GM19328 (cell line): Measurements from ENCODE around the gene PLPP4.

ENCODE experiments used
- ATAC-seq: cut with Tn5 transposase; IDR thresholded peaks from one replicate; pipeline ENCODE4 v1.9.1; 2021; ENCODE audit warnings: mild to moderate bottlenecking, moderate library complexity; ENCODE audit not compliant: unreplicated experiment

The PLPP4 gene

GRCh38 chr10:120572307-120572706 is 115.3 kb downstream of the PLPP4 start:
- ATAC-seq: no peak

GRCh38 chr10:120573355-120573754 is 116.3 kb downstream of the PLPP4 start:
- ATAC-seq: no peak

DNA sequence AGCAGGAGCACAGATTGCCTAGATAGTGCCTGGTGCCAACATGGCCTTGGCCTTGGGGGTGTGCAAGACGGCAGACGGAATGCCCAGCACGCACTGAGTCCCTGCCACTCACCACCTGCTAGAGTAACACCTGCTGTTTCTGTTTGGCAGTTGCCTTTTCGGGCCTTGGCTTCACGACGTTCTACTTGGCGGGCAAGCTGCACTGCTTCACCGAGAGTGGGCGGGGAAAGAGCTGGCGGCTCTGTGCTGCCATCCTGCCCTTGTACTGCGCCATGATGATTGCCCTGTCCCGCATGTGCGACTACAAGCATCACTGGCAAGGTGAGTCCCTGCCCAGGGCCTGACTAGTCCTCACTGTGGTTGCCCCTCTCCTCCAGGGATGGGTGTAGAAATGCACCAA is 118.0 kb downstream of the PLPP4 start:
- no peak for ATAC-seq

DNA sequence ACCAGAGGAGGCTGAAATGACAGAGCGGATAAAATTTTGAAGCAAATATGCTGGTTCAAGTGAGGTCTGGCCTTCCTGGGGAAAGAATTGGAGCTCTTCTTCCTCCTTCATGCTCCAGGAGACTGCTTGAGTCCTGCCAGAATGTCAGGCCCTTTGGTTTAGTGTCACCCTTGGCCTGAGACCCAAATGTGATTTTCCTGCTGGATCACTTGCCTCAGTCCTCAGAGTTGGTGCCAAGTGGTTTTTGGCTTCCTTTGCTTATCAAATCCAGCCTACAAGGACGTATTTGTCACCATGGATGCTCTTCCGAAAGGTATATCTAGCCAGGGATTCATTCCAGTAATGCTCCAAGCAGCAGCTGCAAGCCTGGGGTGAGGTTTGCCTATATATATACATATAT is 118.4 kb downstream of the PLPP4 start:
- ATAC-seq: no peak

DNA sequence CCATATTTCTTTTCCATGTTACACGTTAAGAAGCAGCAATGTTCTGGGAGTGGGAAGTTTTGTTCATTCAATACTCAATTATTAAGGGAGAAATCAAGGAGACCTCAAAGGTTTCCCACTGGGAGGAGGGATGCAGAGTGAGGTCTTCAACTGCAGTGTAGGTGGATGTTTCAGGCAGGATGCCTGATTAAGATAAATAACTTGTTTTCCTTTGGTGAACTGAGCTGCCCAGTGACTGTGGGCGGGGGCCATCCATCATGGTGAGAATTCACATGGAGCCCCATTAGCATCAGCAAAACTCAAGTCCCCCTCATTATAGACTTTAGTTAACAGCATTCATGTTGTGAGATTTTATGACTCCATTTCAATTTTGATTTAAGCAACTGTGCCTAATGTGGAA is 121.1 kb downstream of the PLPP4 start:
- ATAC-seq: no peak

GRCh38 chr10:120578890-120579289 is 121.9 kb downstream of the PLPP4 start:
- ATAC-seq: no peak

GRCh38 chr10:120580918-120581895 is 124.2 kb downstream of the PLPP4 start:
- no peak for ATAC-seq

- no peak for ATAC-seq
Observed at GRCh38 chr10:120582753-120583152, 125.7 kb downstream of the PLPP4 start.

DNA sequence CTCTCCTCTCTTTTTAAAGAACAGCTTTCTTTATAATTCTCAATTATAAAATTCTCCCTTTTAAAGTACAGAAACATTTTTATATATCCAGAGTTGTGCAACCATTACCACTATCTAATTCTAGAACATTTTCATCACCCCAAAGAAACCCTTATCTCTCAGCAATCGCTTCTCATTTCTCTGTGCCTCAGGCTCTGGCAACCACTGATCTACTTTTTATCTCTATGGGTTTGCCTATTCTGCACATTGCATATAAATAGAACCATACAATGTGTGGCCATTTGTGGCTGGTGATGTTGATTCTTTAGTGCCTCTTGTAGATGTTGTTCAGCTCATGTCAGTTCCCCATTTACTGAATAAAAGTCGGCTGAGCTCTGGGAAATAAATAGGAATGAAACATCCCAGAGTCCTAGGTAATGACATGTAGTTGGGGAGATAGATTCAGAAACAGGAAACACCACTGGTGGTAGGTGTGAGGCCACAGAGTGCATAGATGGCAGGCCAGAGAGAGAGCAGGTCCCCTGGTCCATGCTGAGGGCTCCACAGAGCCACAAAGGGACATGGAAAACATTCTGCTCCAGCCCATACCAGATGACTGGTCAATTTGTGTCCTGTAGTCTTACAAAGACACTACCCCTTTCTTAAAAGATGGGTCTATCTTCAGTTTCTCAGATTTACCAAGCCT is 126.5 kb downstream of the PLPP4 start:
- no peak for ATAC-seq

- no peak for ATAC-seq
Observed at GRCh38 chr10:120584786-120585185, 127.8 kb downstream of the PLPP4 start.

- ATAC-seq: no peak
Observed at GRCh38 chr10:120586471-120586872, 129.4 kb downstream of the PLPP4 start.

DNA sequence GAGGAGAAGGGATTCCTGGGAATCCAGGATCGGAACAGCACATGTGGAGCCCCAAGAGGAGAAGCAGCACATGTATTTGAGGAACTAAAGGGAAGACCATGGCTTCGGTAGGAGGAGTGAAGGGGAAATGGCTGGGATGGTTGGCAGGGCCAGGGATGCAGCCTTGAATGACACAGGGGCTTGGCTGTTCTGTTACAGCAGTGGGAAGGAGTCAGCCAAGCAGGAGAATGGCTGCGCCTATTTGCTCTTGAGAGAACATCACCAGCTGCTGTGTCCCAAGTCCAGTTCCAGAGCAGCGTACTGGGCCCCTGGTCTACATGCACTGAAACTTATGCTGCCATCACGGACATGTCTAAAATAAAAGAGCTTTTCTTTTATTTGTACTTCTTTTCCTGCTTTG is 130.0 kb downstream of the PLPP4 start:
- no peak for ATAC-seq

GRCh38 chr10:120588311-120588710 is 131.3 kb downstream of the PLPP4 start:
- ATAC-seq: no peak

GRCh38 chr10:120593693-120594092 is 136.7 kb downstream of the PLPP4 start:
- ATAC-seq: no peak

GRCh38 chr10:120597902-120598301 is 140.9 kb downstream of the PLPP4 start:
- no peak for ATAC-seq

GRCh38 chr10:120598386-120598785 is 141.4 kb downstream of the PLPP4 start:
- no peak for ATAC-seq

- ATAC-seq: no peak
Observed at GRCh38 chr10:120599200-120599724, 142.2 kb downstream of the PLPP4 start.

DNA sequence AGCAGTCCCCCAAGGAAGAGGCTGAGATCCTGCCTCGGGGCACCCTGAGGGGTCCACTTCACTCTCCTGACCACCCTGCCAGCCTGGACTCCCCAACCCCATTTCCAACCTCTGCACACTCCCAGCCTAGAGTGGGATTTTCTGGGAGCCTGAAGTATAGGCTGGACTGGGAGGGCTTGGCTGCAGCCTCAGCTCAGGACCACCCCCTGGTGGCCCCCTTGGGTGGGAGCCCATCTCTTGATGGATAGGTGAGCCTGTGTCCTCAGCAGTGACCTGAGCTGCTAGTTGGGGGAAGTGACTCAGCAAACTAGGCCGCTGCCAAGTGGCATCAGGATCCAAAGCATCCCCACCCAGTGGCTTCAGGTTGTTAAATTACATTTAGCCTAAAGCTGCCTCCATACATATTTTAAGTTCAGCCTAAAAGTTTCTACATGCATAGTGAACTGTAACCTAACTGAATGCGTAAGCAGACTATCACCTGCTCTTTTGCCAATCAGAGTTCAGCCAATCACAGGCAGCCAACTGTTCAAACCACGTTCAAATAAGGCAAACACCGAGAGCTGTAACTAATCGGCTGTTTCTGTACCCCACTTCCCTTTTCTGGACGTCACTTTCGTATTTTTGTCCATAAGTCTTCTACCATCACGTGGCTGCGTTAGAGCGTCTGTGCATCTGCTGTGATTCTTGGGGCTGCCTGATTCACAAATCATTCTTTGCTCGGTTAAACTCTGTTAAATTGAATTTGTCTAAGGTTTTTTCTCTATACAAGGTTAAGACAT is 144.0 kb downstream of the PLPP4 start:
- peak; percentile 38 for ATAC-seq

GRCh38 chr10:120601999-120602398 is 145.0 kb downstream of the PLPP4 start:
- no peak for ATAC-seq

GRCh38 chr10:120605410-120605809 is 148.4 kb downstream of the PLPP4 start:
- ATAC-seq: no peak
